GM12878 (cell line): ENCODE results near the gene ATP2C2. TPM values are rescaled to one million over a fixed set of nuclear protein-coding genes. Genes with fewer than 3 reads are reported as not detected.

Experiments used
- ASH2L ChIP-seq: fragments of 300-600, 200-600 bp; sonication (generic); IDR thresholded peaks from 2 replicates; pipeline ENCODE4 v1.6.1; 2017; ENCODE audit warnings: low read depth, mild to moderate bottlenecking, borderline replicate concordance
- CEBPB ChIP-seq, 2 experiments: fragments of 150-350 bp in 1 of 2; IDR thresholded peaks; 2 replicates each; pipeline ENCODE4 v1.6.1; 2012 to 2014; ENCODE audit warnings: low read depth in 2 of 2, low read length in 2 of 2, borderline replicate concordance in 1 of 2, inconsistent platforms in 1 of 2
- EGR1 ChIP-seq, 2 experiments: IDR thresholded peaks; 1 replicate in 1 of 2; 2 replicates in 1 of 2; pipeline ENCODE4 v1.6.1; 2011 to 2012; ENCODE audit warnings: low read depth in 2 of 2, low read length in 2 of 2, borderline replicate concordance in 1 of 2, mild to moderate bottlenecking in 1 of 2, moderate library complexity in 1 of 2
- ETV6 ChIP-seq, 2 experiments: fragments of 450-650 bp in 1 of 2; IDR thresholded peaks in 1 of 2; conservative IDR thresholded peaks in 1 of 2; 2 replicates each; pipeline ENCODE4 v1.6.1; 2014; ENCODE audit warnings: antibody characterized with exemption in 1 of 2, borderline replicate concordance in 1 of 2, low read depth in 1 of 2, mild to moderate bottlenecking in 1 of 2, moderate library complexity in 1 of 2
- KDM1A ChIP-seq: fragments of 200-600 bp; sonication (generic); IDR thresholded peaks from 2 replicates; pipeline ENCODE4 v1.6.1; 2016; ENCODE audit warnings: borderline replicate concordance
- MEF2A ChIP-seq: IDR thresholded peaks from 2 replicates; pipeline ENCODE4 v1.6.1; 2011; ENCODE audit warnings: low read depth, mild to moderate bottlenecking, low read length, moderate library complexity; ENCODE audit not compliant: insufficient read depth
- SIX5 ChIP-seq: IDR thresholded peaks from 2 replicates; pipeline ENCODE4 v1.6.1; 2011; ENCODE audit warnings: mild to moderate bottlenecking, low read depth, low read length, moderate library complexity; ENCODE audit not compliant: severe bottlenecking
- SMAD5 ChIP-seq: IDR thresholded peaks from 2 replicates; pipeline ENCODE4 v1.6.1; 2016; ENCODE audit warnings: antibody characterized with exemption, low read depth
- TBL1XR1 ChIP-seq: IDR thresholded peaks from 2 replicates; pipeline ENCODE4 v1.6.1; 2012; ENCODE audit warnings: low read depth, low read length, improper control_type of control experiment
- ZBTB4 ChIP-seq: fragments of 450-650 bp; formaldehyde crosslinking; IDR thresholded peaks from 2 replicates; pipeline ENCODE4 v1.4.0; 2022; ENCODE audit warnings: mild to moderate bottlenecking, moderate library complexity
- ZNF24 ChIP-seq: fragments of 450-650 bp; IDR thresholded peaks from 2 replicates; pipeline ENCODE4 v1.6.1; 2017; ENCODE audit warnings: antibody characterized with exemption, mild to moderate bottlenecking
- polyA plus RNA-seq, 11 experiments: library from polyadenylated mRNA; depleted of rRNA in 4 of 11; unstranded in 6 of 11; stranded (reverse) in 5 of 11; fragments of >200 nt; fragmentation: Nextera tagmentation in 4 of 11; fragmentation: Illumina TruSeq in 1 of 11; extraction: Ambion mirVana in 4 of 11; extraction: Trizol in 1 of 11; gene quantifications; 1 replicate in 1 of 11; 2 replicates in 10 of 11; pipeline versions ENCODE4 v1.2.1 to v1.2.3, GENCODE V29; 2011 to 2016; ENCODE audit warnings: inconsistent platforms in 2 of 11, missing spikeins in 2 of 11, low read depth in 1 of 11
- total RNA-seq, 4 experiments: library from RNA; depleted of rRNA in 3 of 4; stranded (reverse); fragments of >200 nt in 3 of 4; fragmentation: Illumina TruSeq in 1 of 4; extraction: Trizol in 1 of 4; gene quantifications; 2 replicates each; pipeline versions ENCODE4 v1.2.1 to v1.2.3, GENCODE V29; 2013 to 2021

Gene ATP2C2
- total and polyA plus RNA-seq, 10 of the 15 experiments (the other 5 are each of a cell fraction or from before 2014, with no cell fraction given), result 0.05 to 0.19 TPM; not detected in 8

- TF ChIP-seq TBL1XR1 (no peak), ETV6 (conservative IDR thresholded peaks at IDR 0.05 in 1 of 2, IDR thresholded peaks at IDR 0.05 in 1 of 2; ENCODE audit: borderline replicate concordance in 1 of 2, low read depth in 1 of 2) (peak in 1 of 2 experiments; percentile 67; a peak in 1 of 4 replicates), ZBTB4 (CRISPR knock-in tag) (no peak), EGR1 (IDR thresholded peaks at IDR 0.05; ENCODE audit: borderline replicate concordance in 1 of 2, low read depth in 2 of 2, low read length in 2 of 2) (0 out of 3 replicates have a peak, but pooled peaks of 1 of the 2 experiments have one; percentile 15), SMAD5 (no peak), KDM1A (no peak), CEBPB (IDR thresholded peaks at IDR 0.05; ENCODE audit: borderline replicate concordance in 1 of 2, low read depth in 2 of 2, low read length in 2 of 2) (peak in 1 of 2 experiments; percentile 27; a peak in 1 of 4 replicates), ASH2L (no peak), MEF2A (no peak), ZNF24 (no peak), SIX5 (no peak)
Measured at GRCh38 chr16:84507011-84507982, 139.0 kb downstream of the ATP2C2 start (continued).
